KBM-7 (cell line): ENCODE results near the gene CYSRT1.
A peak's percentile ranks its signal among the peaks of the same experiment; 100 is the strongest.
"Not testable (repeated sequence)": the region's sequence is repeated elsewhere in the genome, so short reads cannot be mapped to it uniquely, and the experiment has no call there.

Experiments
- DNase-seq: peaks from one replicate; pipeline ENCODE4 v3.0.0-alpha.2; 2015
- in situ Hi-C: fragments of 300-500 bp; cut with MboI; formaldehyde crosslinking; loops from 2 replicates; pipeline ENCODE4 v1.14.3; 2020; ENCODE audit warnings: low sequenced_read_pairs, low pct_unique_long_range_greater_than_20kb, mixed read lengths

The CYSRT1 gene

DNA sequence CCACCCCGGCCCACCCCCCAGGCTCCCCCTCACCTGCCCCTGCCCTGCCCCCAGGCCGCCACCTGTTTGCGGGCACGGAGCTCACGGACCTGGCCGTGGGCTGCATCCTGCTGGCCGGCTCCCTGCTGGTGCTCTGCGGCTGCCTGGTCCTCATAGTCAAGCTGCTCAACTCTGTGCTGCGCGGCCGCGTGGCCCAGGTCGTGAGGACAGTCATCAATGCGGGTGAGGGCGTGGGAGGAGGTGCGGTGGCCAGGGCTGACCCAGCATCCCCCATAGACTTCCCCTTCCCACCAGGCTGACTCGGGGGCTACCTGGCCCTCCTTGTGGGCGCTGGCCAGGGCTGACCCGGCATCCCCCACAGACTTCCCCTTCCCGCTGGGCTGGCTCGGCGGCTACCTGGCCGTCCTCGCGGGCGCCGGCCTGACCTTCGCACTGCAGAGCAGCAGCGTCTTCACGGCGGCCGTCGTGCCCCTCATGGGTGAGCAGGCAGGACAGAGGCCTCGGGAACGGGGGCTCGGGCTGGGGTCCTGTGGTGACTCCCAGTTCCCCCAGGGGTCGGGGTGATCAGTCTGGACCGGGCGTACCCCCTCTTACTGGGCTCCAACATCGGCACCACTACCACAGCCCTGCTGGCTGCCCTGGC lies 9.2 kb downstream of the CYSRT1 start:
- DNase-seq, result no peak
- in situ Hi-C loops, result no loop called here

DNA sequence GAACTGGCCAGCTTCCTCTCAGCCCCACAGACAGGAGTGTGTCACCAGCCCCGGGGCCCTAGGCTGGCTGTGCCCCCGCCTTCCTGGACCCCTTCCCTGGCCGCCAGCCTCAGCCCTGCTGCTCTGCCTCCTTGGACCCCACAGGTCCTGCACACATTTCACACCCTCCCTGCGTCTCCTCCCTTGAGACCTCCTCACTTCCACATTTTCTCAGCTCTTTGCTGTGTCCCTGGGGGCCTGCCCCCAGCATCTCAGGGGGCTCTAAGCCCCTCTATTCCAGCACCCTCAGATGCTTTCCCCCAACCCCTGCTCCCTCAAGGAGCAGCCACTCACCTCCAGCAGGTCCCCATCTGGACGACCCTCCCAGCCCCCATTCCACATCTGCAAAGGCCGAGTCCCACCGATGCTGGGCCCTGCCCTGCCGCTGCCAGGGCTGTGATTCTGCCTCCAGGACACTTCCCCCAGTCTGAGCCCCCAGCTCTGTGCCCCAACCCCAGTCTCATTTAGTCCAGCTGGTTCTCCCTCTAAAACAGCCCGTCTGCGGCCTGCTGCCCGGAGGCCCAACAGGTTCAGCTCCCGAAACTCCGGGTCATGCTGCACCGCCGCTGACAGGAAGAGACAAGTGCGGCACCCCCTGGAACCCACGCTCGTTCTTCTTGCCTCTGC lies 9.9 kb downstream of the CYSRT1 start:
- no peak for DNase-seq
- in situ Hi-C loops, result no loop called here

GRCh38 chr9:137235424-137236237 lies 10.7 kb downstream of the CYSRT1 start:
- DNase-seq, result no peak
- in situ Hi-C loops, result no loop called here

DNA sequence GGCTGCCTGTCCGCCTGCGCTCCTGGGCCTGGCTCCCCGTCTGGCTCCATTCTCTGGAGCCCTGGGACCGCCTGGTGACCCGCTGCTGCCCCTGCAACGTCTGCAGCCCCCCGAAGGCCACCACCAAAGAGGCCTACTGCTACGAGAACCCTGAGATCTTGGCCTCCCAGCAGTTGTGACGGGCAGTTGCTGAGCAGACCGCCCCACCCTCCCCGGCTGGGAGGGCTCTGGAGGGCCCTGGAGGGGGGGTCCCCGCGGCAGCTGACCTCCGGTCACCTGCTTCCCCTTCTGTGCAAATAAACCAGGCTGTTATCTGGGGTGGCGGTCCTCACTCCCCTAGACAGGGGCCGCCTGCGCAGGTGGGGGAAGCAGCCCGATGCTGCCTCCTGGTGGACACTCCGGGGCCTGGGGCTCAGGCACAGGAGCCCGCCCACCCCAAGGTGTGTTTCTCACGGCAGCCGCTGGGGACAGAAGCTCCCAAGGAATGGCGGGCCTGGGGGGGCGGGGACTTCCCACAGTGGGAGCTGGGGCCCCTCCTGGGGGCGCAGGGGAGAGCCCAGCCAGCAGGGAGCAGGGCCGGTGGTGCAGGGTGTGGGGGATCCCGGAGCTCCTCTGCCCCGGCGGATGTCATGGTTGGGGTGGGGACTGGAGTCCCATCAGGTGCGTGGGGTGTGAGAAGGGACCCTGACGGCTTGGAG lies 11.4 kb downstream of the CYSRT1 start:
- in situ Hi-C loops, result no loop called here
- DNase-seq, result peak; percentile 95

GRCh38 chr9:137236936-137237421 lies 12.0 kb downstream of the CYSRT1 start:
- DNase-seq, result no peak
- in situ Hi-C loops, result no loop called here

- in situ Hi-C loops, result no loop called here
- DNase-seq, result no peak
These were observed 13.1 kb downstream of the CYSRT1 start for GRCh38 chr9:137237759-137238726.

GRCh38 chr9:137239541-137240200 lies 14.7 kb downstream of the CYSRT1 start:
- in situ Hi-C loops, DNase-seq: not testable (repeated sequence)

- DNase-seq, result no peak
- in situ Hi-C loops, result no loop called here
These were observed 15.4 kb downstream of the CYSRT1 start for GRCh38 chr9:137240318-137240840.

DNA sequence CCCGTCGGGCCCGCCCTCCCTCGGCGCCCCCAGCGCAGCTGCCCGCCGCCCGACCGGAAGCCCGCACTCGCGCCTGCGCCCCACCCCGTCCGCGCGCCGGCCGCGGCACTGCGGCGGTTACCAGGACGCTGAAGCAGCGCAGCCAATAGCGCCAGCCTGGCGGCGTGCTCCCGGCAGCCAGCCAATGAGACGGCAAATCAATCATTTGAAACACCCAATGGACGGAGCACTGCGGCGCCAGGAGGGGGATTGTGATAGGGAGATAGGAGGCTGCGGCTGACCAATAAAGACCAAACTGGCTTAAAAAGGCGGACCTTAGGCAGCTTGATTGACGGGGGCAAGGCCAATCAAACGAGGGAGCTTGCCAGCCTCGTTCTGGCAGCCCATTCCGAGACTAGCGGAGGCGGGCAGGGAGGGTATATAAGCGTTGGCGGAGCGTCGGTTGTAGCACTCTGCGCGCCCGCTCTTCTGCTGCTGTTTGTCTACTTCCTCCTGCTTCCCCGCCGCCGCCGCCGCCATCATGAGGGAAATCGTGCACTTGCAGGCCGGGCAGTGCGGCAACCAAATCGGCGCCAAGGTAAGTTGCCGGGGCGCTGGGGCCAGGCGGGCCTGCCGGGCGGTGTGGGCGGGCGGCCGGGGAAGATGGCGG lies 16.0 kb downstream of the CYSRT1 start, which contains the start of gene TUBB4B:
TUBB4B (plus strand) TSS at position 447 of the 649 bp plus-strand sequence; CDS start at position 521, 74 bp downstream.
- DNase-seq, result peak; percentile 100
- in situ Hi-C loops, result no loop called here

DNA sequence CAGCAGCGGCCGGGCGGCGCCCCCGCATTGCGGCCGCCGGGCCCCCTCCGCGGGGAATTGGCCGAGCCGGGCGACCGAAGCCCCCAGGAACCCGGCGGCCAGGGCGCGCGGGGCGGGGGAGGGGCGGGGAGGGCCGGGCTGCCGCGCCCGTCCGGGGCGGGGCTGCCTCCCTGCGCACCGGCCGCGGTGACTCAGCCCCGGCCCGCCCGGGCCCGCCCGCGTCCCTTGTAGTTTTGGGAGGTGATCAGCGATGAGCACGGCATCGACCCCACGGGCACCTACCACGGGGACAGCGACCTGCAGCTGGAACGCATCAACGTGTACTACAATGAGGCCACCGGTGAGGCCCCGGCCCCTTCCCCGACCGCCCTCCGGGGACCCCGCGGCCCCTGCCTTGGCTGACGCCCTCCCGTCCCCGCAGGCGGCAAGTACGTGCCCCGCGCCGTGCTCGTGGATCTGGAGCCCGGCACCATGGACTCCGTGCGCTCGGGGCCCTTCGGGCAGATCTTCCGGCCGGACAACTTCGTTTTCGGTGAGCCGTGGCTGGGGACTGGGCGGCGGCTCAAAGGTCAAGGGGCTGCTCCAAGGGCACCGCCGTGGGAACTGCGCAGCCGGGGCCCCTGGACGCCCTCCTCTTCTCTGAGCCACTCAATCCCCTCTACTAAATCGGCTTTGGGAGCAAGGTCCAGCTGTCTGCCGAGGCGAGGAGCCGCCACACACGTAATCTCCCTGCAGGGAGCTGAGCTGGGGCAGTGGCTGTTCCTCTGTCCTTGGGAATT lies 16.7 kb downstream of the CYSRT1 start:
- no peak for DNase-seq
- in situ Hi-C loops, result no loop called here

- no peak for DNase-seq
These were observed 17.6 kb downstream of the CYSRT1 start for GRCh38 chr9:137242269-137243203.

GRCh38 chr9:137243266-137243625 lies 18.3 kb downstream of the CYSRT1 start:
- in situ Hi-C loops, DNase-seq: not testable (repeated sequence)

More at GRCh38 chr9:137242269-137243203, 17.6 kb downstream of the CYSRT1 start:
- in situ Hi-C loops, result no loop called here

DNA sequence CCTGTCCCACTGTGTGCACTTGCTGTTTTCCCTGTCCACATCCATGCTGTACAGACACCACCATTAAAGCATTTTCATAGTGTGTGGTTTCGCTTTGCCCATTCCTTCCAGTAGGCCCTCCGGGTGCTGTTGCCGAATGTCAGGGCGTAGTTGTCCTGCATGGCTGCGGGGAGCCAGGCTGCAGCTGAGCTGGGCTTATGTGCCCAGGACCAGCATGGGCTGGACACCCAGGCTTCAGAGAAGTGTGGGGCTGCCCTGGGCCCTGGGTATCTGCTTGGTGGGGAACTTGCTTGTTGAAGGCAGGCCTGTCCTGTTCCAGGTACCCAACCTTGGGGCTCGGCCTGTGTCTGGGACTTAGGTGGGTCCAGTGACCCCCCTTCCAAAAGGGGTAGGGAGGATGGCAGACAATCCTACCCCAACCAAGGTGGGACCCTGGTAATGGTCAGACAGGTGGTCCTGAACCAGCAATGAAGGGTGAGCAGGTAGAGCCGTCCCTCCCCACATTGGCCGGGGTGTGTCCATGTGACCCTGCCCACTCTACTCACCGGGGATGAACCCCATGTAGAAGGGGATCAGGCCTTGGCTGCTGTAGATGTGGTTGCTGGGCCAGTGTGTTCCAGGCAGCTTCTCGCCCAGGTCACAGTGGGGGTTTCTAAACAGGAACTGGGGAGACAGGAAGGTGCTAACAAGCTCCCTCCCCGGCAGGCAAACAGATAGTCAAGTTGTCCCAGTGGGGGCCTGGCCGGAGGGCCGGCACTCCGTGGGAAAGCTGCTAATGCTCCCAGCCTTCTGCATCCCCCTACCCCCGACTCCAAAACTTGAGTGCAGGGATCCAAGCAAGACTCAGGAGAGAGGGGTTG lies 18.9 kb downstream of the CYSRT1 start:
- in situ Hi-C loops, result no loop called here
- DNase-seq, result peak; percentile 53
